Pulmonary artery endothelial cell (primary cell): ENCODE measurements around the gene NFATC1. TPM values are rescaled to one million over a fixed set of nuclear protein-coding genes. Genes with fewer than 3 reads are reported as not detected.

ENCODE experiments used
- DNase-seq: peaks from one replicate; pipeline ENCODE4 v3.0.0-alpha.2; 2011; ENCODE audit warnings: low read depth, low spot score
- total RNA-seq: library from RNA; depleted of rRNA; stranded (reverse); fragments of >200 nt; gene quantifications from 2 replicates; pipeline ENCODE4 v1.2.3, GENCODE V29; 2014

Gene NFATC1
- total RNA-seq, 1 donor from 2014 or later: 4.5 TPM

GRCh38 chr18:79423211-79424007 is 27.7 kb downstream of the NFATC1 start:
- no peak for DNase-seq

DNA sequence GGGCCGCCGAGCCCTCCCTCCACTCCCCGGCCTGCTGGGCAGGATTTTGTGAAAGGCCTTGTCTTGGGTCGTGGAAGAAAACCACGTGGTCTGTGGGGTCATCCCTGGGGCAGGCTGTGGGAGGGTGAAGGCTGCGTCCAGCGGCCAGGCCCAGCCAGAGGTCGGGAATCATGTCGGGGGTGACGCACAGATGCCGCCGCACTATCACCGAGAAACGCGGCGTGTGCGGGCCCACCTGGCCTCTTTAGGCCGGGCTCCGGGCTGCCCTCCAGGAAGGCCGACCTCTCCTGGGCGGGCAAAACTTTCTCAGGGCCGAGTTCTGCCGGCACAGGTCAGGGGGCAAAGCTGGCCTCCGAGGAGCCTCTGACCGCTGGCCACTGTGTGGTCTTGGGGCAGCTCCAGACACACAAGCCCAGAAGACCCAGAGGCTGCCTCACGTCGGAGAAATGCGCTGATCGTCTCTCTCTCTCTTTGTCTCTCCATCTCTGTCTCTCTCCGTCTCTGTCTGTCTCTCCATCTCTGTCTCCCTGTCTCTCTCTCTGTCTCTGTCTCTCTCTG is 28.4 kb downstream of the NFATC1 start:
- DNase-seq: no peak

- no peak for DNase-seq
Observed at GRCh38 chr18:79424880-79425568, 29.3 kb downstream of the NFATC1 start.

GRCh38 chr18:79425569-79425886 is 29.8 kb downstream of the NFATC1 start:
- DNase-seq: no peak

GRCh38 chr18:79426376-79427300 is 30.9 kb downstream of the NFATC1 start:
- no peak for DNase-seq

DNA sequence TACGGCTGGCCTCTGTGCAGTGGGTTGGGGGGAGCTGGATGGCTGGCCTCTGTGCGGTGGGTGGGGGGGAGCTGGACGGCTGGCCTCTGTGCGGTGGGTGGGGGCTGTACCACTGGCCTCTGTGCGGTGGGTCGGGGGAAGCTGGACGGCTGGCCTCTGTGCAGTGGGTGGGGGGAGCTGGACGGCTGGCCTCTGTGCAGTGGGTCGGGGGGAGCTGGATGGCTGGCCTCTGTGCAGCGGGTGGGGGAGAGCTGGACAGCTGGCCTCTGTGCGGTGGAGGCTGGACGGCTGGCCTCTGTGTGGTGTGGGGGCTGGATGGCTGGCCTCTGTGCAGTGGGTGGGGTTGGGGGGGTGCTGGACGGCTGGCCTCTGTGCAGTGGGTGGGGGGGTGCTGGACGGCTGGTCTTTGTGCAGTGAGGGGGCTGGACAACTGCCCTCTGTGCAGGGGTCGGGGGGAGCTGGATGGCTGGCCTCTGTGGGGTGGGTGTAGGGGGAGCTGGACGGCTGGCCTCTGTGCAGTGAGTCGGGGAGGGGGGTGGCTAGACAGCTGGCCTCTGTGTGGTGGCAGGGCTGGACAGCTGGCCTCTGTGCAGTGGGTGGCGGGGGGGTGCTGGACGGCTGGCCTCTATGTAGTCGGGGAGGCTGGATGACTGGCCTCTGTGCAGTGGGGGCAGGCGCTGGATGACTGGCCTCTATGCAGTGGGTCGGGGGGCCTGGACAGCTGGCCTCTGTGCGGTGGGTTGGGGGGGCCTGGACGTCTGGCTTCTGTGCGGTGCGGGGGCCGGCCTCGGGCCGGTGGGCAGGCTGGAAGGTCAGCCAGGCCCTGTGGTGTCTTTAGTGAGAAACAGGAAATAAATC is 31.9 kb downstream of the NFATC1 start:
- no peak for DNase-seq

DNA sequence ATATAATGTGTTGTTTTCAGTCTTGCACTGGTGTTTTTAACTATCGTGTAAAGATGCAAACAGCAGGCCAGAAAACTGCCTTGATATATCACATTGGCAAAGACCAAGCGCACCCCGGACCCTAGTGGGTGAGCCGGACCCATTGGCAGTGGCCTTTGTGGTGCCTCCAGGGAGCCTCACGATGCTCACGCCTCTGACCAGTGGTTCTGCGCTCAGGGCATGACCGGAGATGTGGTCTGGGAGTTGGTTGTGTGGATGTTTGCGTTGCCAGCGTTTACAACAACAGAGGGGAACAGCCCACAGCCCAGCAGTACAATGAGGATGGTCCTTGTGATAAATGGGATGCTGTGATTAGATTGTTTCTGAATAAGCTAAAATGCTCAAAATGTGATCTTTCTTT is 32.6 kb downstream of the NFATC1 start:
- no peak for DNase-seq

DNA sequence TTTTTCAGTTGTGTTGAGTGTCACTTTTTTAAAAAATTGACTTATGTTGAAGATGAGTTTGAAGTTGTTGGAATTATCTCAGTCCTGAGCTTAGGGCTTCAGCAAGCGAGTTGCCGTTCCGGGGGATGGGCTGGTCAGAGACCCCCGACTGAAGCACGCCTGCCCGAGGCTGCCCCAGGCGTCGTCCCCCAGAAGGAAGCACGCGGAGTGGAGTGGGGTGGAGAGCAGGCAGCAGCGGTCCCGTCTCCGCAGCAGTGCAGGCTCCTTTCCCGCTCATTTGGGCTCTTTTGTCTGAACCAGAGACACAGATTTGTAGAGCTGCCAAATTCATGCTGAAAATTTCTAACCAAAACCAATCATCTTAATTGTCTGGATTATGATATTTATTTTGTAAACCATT is 33.7 kb downstream of the NFATC1 start:
- DNase-seq: no peak

- DNase-seq: no peak
Observed at GRCh38 chr18:79429785-79430281, 34.1 kb downstream of the NFATC1 start.

GRCh38 chr18:79432376-79433120 is 36.8 kb downstream of the NFATC1 start:
- no peak for DNase-seq

- no peak for DNase-seq
Observed at GRCh38 chr18:79433431-79433830, 37.7 kb downstream of the NFATC1 start.

- no peak for DNase-seq
Observed at GRCh38 chr18:79434607-79435401, 39.1 kb downstream of the NFATC1 start.

GRCh38 chr18:79436556-79437275 is 41.0 kb downstream of the NFATC1 start:
- DNase-seq: no peak

DNA sequence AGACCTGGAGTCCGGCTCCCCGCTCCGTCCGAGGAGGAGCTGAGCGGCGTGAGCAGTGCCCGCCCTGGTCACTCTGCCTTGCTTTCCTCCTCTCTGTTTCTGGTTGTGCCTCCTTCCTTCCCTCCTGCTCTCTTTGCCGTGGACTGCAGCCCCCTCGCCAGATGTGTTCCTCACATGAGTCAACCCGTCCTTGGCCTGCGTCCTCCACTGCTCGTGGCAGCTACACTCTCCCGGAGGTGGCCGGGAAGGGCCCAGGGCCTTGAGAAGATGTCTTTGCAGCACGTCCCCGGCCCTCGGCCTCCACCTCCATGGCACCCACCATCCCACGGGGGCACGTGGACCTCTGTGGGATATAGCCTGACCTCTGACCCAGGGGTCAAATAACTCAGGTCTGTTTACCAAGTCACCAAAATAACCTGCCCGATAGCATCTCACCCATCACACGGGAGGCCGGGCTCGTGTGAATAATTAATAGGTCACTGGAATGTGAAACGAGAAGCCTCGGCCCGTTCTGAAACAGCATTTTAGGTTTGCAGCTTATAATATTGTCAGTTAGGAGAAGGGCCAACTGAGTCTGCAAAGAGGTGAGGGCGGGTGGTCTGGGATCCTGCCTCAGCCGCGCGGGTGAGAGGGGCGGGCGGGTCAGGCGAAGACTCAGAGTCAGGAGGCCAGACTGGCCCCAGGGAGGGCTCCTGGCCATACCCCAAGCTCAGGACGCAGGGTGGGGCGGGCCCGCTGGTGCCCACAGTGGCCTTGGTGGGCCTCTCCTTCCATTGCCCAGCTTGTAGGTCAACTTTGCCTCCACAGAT is 42.6 kb downstream of the NFATC1 start:
- DNase-seq: no peak

DNA sequence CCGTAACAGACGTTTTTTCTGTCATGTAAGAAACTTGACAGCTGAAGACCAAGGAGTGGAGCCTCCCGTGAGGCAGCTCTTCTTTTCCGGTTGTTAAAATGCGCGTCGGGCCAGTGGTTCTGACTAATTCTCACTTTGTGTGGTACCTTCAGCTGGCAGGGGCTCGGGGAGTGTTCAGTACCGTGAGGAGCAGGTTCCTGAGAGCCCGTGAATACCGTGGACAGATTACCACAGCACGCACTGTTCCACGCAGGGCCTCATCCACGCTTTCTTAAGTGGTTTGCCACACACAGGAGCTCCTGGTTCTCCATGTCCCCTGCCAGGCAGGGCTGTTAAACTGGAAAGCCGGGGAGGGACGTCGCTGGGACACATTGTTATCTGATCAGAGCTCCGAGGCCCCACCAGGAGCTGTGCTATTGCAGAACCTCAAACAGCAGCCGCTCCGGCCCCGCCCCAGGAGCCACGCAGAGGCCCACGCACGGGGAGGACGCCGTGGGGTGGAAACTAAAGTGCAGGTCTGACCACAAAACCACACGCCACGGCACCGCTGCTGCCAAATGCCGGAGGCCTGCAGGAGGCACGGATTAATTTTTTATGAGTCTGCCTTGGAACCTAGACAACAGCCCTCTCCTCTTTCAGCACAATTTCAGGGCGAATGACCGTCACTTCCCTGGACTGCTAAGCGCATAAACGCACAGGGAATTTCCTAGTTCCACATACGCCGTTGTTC is 43.3 kb downstream of the NFATC1 start:
- DNase-seq: no peak

- DNase-seq: no peak
Observed at GRCh38 chr18:79439628-79440023, 43.9 kb downstream of the NFATC1 start.
